ENCODE measurements around the gene PER1. TPM values are rescaled to one million over a fixed set of nuclear protein-coding genes. Genes with fewer than 3 reads are reported as not detected.

The PER1 gene
- total and polyA plus RNA-seq, 10 of the 15 experiments (the other 5 are each of a cell fraction or from before 2014, with no cell fraction given), result 0.02 to 25.1 (median 5.4) TPM

DNA sequence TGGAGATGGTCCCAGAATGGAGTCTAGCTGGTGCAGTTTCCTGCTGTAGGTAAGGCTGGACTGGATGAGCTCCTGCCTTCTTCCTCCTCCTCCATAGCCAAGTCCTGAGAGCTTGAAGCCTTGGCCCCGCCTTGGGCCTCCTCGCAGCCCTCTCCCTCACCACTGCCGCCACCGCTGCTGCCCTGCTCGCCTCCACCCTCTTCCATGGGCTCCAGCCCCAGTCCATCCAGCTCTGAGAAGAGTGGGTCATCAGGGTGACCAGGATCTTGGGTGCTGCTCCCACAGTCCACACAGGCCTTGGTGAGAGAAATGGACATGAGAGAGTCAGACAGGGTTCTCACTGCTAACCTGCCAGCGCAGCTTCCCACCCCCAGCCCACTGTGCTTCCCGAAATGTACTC, 11.2 kb downstream of the PER1 start (continued):
- TF ChIP-seq, protein P1, sequence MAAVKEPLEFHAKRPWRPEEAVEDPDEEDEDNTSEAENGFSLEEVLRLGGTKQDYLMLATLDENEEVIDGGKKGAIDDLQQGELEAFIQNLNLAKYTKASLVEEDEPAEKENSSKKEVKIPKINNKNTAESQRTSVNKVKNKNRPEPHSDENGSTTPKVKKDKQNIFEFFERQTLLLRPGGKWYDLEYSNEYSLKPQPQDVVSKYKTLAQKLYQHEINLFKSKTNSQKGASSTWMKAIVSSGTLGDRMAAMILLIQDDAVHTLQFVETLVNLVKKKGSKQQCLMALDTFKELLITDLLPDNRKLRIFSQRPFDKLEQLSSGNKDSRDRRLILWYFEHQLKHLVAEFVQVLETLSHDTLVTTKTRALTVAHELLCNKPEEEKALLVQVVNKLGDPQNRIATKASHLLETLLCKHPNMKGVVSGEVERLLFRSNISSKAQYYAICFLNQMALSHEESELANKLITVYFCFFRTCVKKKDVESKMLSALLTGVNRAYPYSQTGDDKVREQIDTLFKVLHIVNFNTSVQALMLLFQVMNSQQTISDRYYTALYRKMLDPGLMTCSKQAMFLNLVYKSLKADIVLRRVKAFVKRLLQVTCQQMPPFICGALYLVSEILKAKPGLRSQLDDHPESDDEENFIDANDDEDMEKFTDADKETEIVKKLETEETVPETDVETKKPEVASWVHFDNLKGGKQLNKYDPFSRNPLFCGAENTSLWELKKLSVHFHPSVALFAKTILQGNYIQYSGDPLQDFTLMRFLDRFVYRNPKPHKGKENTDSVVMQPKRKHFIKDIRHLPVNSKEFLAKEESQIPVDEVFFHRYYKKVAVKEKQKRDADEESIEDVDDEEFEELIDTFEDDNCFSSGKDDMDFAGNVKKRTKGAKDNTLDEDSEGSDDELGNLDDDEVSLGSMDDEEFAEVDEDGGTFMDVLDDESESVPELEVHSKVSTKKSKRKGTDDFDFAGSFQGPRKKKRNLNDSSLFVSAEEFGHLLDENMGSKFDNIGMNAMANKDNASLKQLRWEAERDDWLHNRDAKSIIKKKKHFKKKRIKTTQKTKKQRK (IDR thresholded peaks at IDR 0.05; ENCODE audit: low read depth, low read length), result no peak
- TF ChIP-seq, protein P2, sequence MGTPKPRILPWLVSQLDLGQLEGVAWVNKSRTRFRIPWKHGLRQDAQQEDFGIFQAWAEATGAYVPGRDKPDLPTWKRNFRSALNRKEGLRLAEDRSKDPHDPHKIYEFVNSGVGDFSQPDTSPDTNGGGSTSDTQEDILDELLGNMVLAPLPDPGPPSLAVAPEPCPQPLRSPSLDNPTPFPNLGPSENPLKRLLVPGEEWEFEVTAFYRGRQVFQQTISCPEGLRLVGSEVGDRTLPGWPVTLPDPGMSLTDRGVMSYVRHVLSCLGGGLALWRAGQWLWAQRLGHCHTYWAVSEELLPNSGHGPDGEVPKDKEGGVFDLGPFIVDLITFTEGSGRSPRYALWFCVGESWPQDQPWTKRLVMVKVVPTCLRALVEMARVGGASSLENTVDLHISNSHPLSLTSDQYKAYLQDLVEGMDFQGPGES (IDR thresholded peaks at IDR 0.05), result no peak
- TF ChIP-seq IKZF1 (conservative IDR thresholded peaks at IDR 0.05) (no peak), HCFC1 (IDR thresholded peaks at IDR 0.05; ENCODE audit: low read length) (no peak), ETV6 (conservative IDR thresholded peaks at IDR 0.05 in 1 of 2, IDR thresholded peaks at IDR 0.05 in 1 of 2; ENCODE audit: borderline replicate concordance in 1 of 2, low read depth in 1 of 2) (no peak), SP1 (IDR thresholded peaks at IDR 0.05; ENCODE audit: low read depth, low read length) (no peak), PML (IDR thresholded peaks at IDR 0.05; ENCODE audit: low read length) (no peak), HDGF (IDR thresholded peaks at IDR 0.05) (no peak), MYB (IDR thresholded peaks at IDR 0.05; ENCODE audit: borderline replicate concordance, low read depth, low read length) (no peak), GABPA (IDR thresholded peaks at IDR 0.05; ENCODE audit: low read depth) (no peak)
